Activated T-cell treated with anti-CD3 and anti-CD28 coated beads, Interleukin-2, amount 50 U/mL, for 1 hour (primary cell): Measurements from ENCODE around the gene GAS7.
"Not testable (repeated sequence)": the region's sequence is repeated elsewhere in the genome, so short reads cannot be mapped to it uniquely, and the experiment has no call there.

Source experiments
- DNase-seq: peaks from one replicate; pipeline ENCODE4 v3.0.0-alpha.2; 2020

Gene GAS7

DNA sequence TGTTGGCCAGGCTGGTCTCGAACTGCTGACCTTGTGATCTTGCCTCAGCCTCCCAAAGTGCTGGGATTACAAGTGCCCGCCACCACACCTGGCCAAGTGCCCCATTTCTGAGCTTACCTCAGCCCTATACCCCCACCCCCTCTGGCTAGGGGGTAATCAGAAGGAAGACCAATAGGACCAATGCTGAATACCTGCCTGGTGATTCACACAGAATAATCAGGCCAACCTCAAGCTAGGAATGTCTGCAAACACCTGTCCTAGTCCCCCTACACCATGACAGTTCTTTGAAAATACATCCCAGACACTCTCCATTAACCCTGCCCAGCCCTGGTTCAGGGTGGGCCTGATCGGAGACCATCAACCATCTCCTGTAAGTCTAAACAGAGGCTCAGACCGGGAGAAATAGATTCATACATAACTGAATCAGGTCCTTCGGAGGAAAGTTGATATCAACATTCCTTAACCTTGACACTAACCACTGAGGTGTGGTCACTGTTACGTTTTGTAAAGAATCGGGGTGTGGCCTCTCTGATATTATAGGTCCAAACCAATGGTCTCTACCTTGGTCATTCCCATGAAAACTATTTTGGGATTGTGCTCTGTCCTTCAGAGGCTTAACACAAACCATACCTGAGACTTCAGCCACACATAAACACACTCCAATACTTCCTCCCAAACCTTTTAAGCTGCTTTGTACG lies 130.8 kb downstream of the GAS7 start:
- DNase-seq, result no peak

DNA sequence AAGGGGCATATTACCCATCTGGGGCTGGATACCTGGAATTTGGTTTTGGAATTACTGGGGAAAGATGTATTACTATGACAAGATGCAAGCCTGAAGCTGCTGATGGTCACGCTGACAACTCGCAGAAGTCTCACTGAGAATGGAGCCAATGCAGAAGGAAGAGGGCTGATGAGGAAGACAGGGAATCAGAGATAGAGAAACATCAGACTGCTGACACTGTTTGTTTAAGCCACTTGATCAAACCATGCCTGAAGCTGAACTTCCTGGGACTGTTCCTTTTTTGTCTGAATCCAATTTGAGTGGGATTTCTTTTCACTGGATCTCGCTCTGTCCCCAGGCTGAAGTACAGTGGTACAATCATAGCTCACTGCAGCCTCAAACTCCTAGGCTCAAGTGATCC lies 133.9 kb downstream of the GAS7 start:
- DNase-seq, result no peak

DNA sequence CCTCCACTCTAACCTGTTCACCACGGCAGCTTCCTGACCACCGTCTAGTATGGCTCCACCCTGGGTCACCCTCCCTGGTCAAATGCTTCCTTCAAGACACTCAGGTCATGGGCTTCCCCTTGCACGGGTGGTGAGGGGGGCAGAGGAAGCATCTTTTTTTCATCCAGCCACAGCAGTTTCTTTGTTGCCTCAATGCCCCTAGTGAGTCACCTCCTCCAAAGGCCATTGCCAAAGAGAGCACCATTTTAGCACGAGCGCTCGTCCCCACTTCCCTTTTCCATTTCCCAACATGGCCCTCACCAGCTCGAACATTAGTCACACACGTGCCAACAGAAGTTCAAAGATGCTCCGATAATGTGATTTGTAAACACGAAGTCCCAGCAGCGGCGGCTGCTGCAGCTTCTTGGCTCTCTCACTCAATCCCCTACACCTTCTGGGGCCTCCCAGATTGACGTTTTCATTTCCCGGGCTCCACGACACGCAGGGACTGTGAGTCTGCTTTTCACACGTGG lies 134.6 kb downstream of the GAS7 start:
- DNase-seq, result no peak

DNA sequence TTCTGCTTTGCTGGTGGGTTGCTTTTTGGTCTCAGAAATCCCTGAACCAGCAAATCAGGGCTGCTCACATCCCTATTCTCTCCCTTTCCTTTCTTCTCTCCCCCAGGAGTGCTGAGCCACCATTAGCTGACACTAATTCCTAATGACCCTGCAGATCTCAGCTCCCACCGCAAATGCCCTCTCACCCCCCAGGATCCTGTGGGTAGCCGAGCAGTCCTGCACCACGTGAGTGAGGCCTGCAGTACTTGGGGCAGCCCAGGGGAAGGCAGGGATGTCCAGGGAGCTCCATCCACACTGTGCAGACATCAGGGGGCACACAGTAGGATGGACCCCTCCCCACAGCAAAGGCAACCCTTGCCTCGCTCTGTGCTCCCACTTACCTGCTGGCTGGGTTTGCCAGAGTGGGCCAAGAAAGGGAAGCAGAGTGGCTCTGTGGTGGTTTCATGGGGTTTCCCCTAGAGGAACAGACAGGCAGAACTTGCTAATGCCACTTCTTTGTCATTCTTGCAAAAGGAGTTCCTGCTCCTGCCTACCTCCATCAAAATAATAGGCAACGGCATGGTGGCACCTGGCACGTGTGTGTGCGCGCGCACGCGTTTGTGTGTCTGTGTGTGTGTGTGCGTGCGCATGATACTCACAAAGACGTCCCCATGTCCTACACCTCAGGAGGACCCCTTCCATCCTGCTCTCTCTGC lies 135.6 kb downstream of the GAS7 start:
- DNase-seq, result no peak

DNA sequence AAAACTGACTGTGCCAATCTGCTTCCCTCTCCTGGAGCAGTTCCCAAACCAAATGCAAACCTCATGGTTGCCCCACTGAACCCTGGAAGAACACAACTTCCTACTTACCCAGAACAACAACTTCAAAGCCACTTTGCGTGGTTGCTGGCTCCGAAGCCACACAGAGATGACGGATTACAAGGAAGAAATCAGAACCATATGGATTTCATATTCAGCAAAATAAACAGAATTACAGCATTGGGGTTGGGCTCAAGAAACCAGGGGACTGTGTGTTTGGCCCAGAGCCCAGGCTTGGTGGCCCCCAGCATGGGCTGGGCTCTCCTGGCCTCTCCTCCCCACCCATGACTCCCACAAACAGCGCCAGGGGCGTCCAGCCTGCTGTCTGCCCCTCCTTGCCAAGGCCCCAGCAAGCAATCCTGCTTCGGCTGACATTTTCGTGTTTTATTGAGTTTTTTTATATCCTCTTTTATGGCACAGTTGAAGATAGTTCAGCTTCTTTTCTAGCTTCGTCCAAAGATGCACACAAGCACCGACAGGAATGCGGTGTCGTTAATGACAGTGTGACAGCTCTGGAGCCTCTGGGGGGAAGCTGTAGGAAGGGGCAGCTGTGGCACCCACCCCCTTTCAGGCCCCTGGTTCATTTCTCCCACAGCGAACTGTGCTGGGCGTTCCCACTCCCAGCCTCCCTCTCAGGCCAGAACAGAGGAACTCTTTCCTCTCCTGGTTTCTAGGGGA lies 137.1 kb downstream of the GAS7 start:
- no peak for DNase-seq

DNA sequence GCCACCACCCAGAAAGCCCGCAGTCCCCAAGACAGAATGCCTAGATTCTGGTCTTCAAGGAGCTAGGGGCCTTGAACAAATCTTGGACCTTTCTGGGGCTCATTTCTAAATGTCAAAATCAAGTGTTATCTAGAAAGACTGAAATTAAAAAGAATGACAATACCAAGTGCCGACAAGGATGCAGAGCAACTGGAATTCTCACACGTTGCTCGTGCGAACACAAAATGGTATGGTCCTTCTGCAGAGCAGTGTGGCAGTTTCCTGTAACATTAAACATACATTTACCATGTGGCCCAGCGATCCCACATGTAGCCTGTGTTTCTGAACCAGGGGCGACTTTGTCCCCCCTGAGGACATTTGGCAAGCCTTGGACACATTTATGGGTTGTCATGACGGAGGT lies 137.9 kb downstream of the GAS7 start:
- DNase-seq, result no peak

DNA sequence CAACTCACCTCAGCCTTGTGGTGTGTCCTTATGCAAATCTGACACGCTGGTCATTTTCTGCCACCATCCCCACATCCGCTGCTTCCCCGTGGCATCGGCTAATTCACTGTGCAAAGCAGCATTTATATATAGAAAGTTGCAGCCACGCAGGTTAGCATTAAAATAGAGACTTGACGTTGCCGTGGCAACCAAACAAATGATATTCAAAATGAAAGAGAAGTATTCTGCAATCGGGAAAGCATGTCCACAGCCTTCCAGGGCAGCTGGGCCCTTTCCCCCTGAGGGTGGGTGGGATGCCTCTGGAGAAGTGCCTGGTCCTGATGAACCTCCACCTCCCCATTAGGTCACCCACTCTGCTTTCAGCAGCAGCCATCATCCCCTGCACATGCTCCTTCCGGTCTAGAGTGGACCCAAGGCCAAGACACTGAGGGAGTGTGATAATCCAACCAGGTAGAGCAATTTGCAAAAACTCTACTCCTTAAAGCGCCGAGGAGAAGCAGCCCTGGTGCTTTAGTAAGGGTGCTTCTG lies 138.7 kb downstream of the GAS7 start:
- no peak for DNase-seq

DNA sequence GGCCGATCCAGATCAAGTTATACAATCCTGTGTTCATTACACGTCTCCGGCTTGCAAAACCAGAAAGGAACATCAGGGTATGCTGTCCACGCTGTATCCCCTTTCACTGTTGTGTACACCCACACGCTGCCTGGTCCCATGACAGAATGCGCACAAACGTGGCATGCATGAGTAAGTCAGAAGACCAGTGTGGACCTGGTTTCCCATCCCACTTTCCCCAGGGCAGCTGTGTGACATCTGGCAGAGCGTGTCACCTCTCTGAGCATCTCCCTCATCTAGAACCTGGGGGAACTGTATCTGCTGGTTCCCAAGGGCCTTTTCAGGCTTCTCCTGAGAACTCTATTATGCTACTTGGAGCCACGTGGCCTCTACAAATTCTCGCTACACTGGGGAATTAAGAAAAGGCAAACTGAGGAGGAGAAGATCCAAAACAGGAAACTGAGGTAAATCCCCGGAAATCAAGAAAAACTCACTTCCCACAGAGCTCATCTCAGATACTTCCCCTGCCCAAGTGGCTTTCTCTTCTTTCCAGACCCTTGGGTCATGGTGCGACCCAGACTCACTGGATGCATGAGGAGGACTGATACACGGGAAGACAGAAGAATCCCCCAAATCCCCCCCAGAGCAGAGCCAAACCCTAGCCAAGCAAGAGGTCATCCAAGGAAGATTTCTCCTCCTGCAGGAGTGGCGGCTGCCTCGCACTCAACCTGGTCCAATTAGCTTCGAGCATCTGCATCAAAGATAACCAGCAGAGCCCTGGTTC lies 139.3 kb downstream of the GAS7 start:
- no peak for DNase-seq

DNA sequence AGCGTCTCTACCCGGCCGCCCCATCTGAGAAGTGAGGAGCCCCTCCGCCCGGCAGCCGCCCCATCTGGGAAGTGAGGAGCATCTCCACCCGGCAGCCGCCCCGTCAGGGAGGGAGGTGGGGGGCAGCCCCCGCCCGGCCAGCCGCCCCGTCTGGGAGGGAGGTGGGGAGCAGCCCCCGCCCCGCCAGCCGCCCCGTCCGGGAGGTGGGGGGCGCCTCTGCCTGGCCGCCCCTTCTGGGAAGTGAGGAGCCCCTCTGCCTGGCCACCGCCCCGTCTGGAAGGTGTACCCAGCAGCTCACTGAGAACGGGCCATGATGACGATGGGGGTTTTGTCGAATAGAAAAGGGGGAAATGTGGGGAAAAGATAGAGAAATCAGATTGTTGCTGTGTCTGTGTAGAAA lies 140.9 kb downstream of the GAS7 start:
- not testable (repeated sequence) for DNase-seq

DNA sequence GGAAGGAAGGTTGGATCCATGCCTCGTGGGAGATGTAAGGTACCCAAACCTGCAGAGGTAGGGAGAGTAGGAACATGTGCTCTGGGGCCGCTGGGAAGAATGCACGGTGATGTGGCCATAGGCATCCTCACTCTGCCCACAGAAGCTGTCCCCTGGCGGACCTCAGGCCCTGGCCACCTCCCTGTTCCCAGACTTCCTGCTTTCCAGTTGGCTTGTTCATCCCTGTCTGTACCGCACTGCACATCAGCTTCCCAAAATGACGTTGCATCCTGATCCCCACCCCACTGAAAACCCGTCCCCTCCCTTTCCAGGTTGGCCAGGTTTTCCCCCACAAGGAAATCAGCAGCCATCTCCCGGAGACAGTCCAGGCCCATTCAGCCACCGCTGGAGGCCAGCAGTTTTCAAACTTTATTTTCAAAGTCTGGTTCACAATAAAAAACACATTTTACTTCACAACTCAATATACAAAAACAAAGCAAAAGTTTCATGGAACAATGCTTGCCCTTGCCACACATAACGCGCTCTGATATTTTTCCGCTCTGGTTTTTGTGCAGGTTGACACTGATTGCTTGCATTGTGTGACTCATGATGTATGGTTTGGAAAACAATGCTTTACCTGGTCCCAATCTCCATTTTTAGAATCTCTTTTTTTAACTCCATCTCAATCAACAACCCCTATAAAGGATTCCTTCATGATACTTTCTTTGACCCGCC lies 143.0 kb downstream of the GAS7 start:
- DNase-seq, result no peak

DNA sequence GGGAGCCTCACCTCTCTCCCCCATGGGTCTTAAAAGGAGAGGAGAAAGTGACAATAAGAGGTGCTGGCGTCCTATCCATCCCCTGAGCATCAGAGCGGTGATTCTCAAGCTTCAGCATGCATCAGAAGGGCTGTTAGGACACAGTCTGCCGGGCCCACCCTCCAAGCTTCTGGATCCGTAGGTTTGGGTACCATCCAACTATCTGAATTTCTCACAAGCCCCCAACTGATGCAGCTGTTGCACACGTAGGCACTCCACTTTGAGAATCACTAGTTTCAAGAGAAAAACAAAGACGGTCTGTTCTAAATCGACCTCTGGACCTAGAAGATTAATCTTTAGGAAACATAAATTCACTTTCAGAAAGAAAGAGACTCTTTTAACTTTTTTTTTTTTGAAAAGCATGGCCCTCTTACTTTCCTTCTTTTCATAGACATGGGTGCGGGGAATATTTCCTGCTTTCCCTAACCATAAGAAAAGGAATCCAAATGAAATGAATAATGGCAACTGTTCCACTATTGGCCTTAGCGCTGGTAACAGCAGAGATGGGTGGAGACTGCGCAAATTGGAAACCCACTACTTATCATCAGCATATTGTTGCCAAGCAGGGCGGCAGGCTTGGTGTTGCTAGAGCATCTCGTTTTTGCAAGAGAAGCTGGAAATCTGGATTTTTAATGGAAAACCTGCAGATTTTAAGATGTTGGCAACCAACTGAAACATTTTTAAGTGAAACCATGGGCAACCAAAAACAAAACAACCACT lies 144.4 kb downstream of the GAS7 start:
- no peak for DNase-seq

DNA sequence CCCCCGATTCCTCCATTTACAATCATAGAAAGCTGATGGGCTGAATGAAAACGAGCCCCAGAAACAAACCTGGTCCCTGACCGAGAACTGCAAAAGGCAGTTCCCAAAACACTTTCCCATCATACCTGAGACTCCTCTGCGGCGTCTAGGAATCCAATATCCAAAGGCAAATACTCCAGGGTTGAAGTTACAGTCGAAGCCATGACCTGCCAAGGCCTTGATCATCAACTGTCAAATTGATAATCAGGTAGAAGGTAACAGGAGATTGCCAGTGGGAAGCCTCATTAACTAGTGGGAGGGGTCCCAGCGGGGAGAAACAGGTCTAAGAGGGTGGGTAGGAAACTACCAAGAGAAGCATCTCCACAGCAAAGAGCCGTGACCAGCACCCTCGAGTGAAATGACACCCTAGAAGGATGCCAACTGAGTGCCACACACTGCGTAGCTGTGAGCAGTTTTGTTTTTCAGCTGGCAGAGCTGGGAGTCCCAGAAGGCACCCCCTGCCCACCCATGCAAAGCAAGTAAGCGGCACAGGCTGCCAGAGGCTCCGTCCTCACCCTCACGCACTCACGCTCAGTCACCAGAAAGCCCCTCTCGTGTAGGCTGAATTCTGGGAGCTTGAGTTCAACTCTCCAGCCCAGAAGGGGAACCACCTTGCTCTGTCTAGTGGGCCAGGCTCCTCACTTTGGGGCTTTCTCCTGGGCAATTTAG lies 146.1 kb downstream of the GAS7 start:
- no peak for DNase-seq

DNA sequence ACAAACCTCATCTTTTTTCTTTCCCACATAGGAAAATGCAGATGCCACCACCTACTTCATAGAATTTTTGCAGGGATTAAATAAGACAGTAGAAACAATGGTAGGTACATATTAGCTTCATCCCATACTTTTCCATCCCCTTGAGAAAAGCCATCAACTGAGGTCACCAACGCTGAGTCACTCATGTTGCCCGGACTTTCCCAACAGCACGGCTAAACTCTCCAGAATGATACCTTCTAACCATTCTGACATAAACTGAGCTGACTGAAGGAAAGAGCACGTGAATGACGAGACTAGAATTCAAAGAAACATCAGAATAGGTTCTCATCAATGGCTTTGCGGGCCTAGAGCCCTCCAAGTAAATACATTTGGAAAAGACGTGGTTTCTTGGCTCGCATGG lies 147.3 kb downstream of the GAS7 start:
- no peak for DNase-seq

DNA sequence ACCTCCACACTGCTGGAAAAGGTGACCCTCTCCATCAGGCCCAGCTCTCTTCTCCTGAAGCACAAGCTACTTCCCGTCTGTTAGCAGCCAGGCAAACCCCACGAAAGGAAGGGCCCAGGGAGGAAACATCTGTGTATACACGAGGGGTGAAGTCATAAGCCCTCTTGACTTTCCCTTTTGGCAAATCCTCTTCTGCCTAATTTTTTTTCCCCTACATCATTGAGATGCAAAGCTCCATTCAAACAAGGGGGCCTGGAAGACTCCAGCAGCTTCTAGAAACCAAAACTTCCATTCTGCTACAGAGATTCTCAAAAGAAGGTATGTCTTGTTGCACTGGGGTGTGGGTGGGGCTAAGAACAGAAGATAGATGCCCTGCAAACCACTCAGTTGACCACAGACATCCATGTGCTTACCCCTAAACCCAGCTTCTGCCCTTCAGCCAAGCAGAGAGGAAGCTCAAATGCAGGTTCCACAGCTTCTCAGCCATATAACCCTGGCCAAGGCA lies 147.8 kb downstream of the GAS7 start:
- no peak for DNase-seq

DNA sequence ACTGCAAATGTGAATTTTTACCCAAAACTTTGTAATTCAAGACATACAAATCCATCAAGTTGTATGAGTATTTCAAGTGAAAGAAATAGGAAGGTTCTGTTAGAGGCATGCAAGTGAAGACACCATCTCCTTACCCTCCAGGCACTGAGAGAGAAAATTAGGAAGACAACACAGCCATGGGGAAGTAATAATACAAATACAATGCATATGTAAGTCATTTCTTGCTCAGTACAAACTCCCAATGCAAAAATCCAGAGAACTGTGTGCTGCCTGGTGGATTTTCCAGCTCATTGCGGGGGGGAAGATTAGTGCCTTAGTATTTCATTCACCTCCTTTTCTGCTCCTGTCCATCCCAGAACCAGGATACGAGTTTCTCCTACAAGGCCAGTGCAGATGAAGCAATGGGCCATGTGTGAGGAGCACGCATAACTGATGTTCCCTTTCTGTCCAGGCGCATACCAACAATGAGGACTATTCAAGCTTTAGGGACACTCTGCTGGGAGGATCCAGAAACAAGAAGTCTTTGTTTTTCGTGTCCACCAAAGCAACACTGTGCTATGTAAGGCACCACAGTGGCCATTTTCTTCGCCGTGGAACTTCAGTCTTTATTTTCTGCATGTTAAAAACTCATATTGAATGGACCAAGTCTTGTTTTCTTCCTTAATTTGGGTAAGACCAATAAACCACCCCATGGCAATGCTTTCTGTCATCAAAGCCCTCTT lies 149.6 kb downstream of the GAS7 start:
- DNase-seq, result no peak

DNA sequence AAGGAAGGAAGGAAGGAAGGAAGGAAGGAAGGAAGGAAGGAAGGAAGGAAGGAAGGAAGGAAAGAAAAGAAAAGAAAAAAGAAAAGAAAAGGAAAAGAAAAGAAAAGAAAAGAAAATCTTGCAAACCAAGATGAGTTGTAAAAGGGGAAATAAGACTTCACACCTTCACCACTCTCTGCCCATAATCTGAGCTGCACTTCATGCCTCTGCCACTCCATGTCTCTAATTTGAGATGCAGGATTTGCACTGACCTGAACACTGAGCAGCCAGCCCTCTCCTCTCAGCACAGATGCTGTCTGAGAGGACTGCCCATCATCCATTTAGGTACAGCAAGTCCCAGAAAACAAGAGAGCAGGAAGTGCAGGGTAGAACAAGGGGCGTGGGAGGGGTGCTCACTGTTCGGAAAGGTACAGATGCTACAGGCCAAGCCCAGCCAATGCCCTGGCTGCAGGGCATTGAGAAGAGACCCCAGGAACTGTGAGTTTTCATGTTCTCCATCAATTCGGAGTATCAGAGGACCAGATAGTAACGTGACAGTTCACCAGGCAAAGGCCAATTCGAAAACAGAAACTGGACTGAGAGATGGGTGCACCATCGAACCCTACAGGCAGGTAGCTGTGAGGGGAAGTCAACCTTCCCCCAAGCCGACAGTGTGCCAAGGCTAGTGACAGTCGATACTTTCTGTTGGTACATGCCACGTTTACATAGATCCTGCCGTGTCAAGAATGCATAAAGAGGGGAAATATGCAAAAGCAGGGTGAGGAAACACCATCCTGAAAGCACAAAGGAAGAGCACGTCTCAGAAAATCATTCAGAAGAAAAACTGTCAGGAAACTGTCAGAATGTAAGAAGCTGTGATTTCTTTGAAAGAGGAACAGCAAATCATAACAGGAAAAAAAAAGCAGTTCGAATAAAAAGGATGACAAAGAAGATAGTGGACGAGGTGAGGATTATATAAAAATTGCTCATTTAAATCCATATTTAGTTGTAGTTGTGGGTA lies 151.3 kb downstream of the GAS7 start:
- DNase-seq, result no peak

DNA sequence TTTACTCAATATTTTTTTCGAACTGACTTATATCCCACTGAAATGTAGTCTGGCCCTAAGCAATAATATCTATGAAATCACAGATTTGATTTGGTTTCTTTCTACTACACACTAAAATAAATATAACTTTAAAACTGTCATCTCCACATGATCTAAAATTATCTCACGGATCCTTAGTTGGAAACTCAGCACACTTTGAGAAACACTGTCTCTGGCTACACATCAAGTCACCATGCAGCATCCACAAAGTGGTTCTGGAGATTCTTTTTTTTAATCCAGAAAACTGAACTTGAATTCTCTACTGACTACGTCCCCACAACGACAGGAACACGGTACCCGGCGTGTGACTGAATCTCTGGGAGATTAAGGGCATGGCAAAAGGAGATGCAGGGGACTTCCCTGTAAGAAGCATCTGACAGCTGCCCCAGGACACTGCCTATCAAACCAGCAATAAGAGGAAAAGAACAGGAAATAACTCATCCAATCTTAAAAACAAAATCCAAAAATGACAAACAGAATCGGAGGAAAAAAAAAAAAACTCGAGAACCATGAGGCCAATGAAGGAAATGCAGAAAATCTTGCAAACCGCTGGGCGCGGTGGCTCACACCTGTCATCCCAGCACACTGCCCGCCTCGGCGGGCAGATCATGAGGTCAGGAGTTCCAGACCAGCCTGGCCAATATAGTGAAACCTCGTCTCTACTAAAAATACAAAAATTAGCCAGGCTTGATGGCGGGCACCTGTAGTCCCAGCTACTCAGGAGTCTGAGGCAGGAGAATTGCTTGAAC lies 152.3 kb downstream of the GAS7 start:
- DNase-seq, result no peak
